BLaER1 treated with 17β-estradiol and CSF1 and Interleukin-3, amounts not matched to agents 10 nM and 100 nM (cell line): ENCODE data around the gene SLC25A15.

ENCODE experiments used
- H3K27ac ChIP-seq, 11 experiments: shearing (Covaris generic); formaldehyde crosslinking; 2 replicates each; pipeline ENCODE4 v1.8.1; 2022
- H3K27me3 ChIP-seq, 11 experiments: shearing (Covaris generic); formaldehyde crosslinking; 2 replicates each; pipeline ENCODE4 v1.8.1; 2022
- H3K36me3 ChIP-seq, 11 experiments: shearing (Covaris generic); formaldehyde crosslinking; 2 replicates each; pipeline ENCODE4 v1.8.1; 2022
- H3K4me1 ChIP-seq, 10 experiments: shearing (Covaris generic); formaldehyde crosslinking; 2 replicates each; pipeline ENCODE4 v1.8.1; 2022
- H3K4me2 ChIP-seq, 11 experiments: shearing (Covaris generic); formaldehyde crosslinking; 2 replicates each; pipeline ENCODE4 v1.8.1; 2022
- H3K4me3 ChIP-seq, 10 experiments: shearing (Covaris generic); formaldehyde crosslinking; 2 replicates each; pipeline ENCODE4 v1.8.1; 2022
- H3K9ac ChIP-seq, 11 experiments: shearing (Covaris generic); formaldehyde crosslinking; 2 replicates each; pipeline ENCODE4 v1.8.1; 2022
- H3K9me3 ChIP-seq, 11 experiments: shearing (Covaris generic); formaldehyde crosslinking; replicated peaks in 1 of 11; 2 replicates each; pipeline ENCODE4 v1.8.1; 2022
- H4K20me1 ChIP-seq, 11 experiments: shearing (Covaris generic); formaldehyde crosslinking; 2 replicates each; pipeline ENCODE4 v1.8.1; 2022
- Cebpa-rat ChIP-seq, 11 experiments: shearing (Covaris generic); IDR thresholded peaks; 2 replicates each; pipeline ENCODE4 v1.8.1; 2022

Gene SLC25A15

GRCh38 chr13:40789275-40790153 is at the start of gene SLC25A15:
TSS of gene SLC25A15 (plus strand) at chr13:40789611. CDS start at chr13:40793227, 3,616 bp downstream.
- Histone ChIP-seq H4K20me1 (peaks cover 0 to 11% (median 0%) of the 10 kb centered on the region in 11 experiments; a peak in 1 of 22 replicates), H3K36me3 (peaks cover 0 to 17% (median 14%) of the 10 kb centered on the region in 11 experiments; a peak in 20 of 22 replicates), H3K4me1 (peaks cover 13 to 59% (median 46%) of the 10 kb centered on the region in 10 experiments; a peak in 19 of 20 replicates), H3K27me3 (no peaks in the 10 kb centered on the region), H3K4me3 (peak within 1 kb of the TSS; percentile 65 to 82 (median 73)), H3K9ac (peak within 1 kb of the TSS; percentile 80 to 87 (median 85)), H3K27ac (peak within 1 kb of the TSS; percentile 54 to 86 (median 80)), H3K9me3 (no peaks in the 10 kb centered on the region), H3K4me2 (peak within 1 kb of the TSS; percentile 85 to 99 (median 96))
- no peak for TF ChIP-seq Cebpa-rat (IDR thresholded peaks at IDR 0.05)

- Histone ChIP-seq H4K20me1 (no peaks in the 10 kb centered on the region), H3K27me3 (no peaks in the 10 kb centered on the region), H3K4me2 (no peak overlapping the region), H3K4me1 (no peaks in the 10 kb centered on the region), H3K9ac (no peak overlapping the region), H3K27ac (no peak overlapping the region), H3K36me3 (peaks cover 34 to 87% (median 78%) of the 10 kb centered on the region in 11 experiments), H3K4me3 (no peak overlapping the region), H3K9me3 (no peaks in the 10 kb centered on the region)
- no peak for TF ChIP-seq Cebpa-rat (IDR thresholded peaks at IDR 0.05)
Measured at GRCh38 chr13:40749327-40749726, 40.1 kb upstream of the SLC25A15 start.

GRCh38 chr13:40755082-40755700 is 34.2 kb upstream of the SLC25A15 start:
- no peaks in the 10 kb centered on the region for H3K27me3 ChIP-seq
- no peak overlapping the region for H3K9ac ChIP-seq
- peaks cover 58 to 94% (median 87%) of the 10 kb centered on the region in 11 experiments for H3K36me3 ChIP-seq
- no peaks in the 10 kb centered on the region for H3K9me3 ChIP-seq
- no peaks in the 10 kb centered on the region; a peak in 1 of 22 replicates for H4K20me1 ChIP-seq
- no peak overlapping the region for H3K4me2 ChIP-seq
- no peak overlapping the region for H3K27ac ChIP-seq
- no peak overlapping the region for H3K4me3 ChIP-seq
- TF ChIP-seq Cebpa-rat (IDR thresholded peaks at IDR 0.05), result no peak
- H3K4me1 ChIP-seq, result no peaks in the 10 kb centered on the region

- Histone ChIP-seq H4K20me1 (no peaks in the 10 kb centered on the region; a peak in 1 of 22 replicates), H3K4me1 (no peaks in the 10 kb centered on the region), H3K36me3 (peaks cover 62 to 99% (median 92%) of the 10 kb centered on the region in 11 experiments), H3K27ac (no peak overlapping the region), H3K27me3 (no peaks in the 10 kb centered on the region), H3K4me3 (no peak overlapping the region), H3K9me3 (no peaks in the 10 kb centered on the region), H3K9ac (no peak overlapping the region), H3K4me2 (no peak overlapping the region)
- no peak for TF ChIP-seq Cebpa-rat (IDR thresholded peaks at IDR 0.05)
Measured at GRCh38 chr13:40756042-40756441, 33.4 kb upstream of the SLC25A15 start.

- peaks cover 0 to 10% (median 2%) of the 10 kb centered on the region in 11 experiments; a peak in 7 of 22 replicates for H4K20me1 ChIP-seq
- no peaks in the 10 kb centered on the region for H3K27me3 ChIP-seq
- H3K9me3 ChIP-seq, result no peaks in the 10 kb centered on the region
- H3K27ac ChIP-seq, result no peak overlapping the region
- no peak overlapping the region for H3K4me2 ChIP-seq
- TF ChIP-seq Cebpa-rat (IDR thresholded peaks at IDR 0.05), result no peak
- H3K9ac ChIP-seq, result no peak overlapping the region
- no peak overlapping the region for H3K4me3 ChIP-seq
- H3K4me1 ChIP-seq, result no peaks in the 10 kb centered on the region
- peaks cover 66 to 96% (median 81%) of the 10 kb centered on the region in 11 experiments for H3K36me3 ChIP-seq
Measured at GRCh38 chr13:40758811-40759210, 30.6 kb upstream of the SLC25A15 start.

- Histone ChIP-seq H3K27ac (no peak overlapping the region), H3K4me2 (no peak overlapping the region), H3K4me3 (no peak overlapping the region), H3K27me3 (no peaks in the 10 kb centered on the region), H3K4me1 (no peaks in the 10 kb centered on the region), H4K20me1 (peaks cover 0 to 12% (median 5%) of the 10 kb centered on the region in 11 experiments; a peak in 8 of 22 replicates), H3K9me3 (no peaks in the 10 kb centered on the region), H3K9ac (no peak overlapping the region), H3K36me3 (peaks cover 54 to 91% (median 78%) of the 10 kb centered on the region in 11 experiments)
- TF ChIP-seq Cebpa-rat (IDR thresholded peaks at IDR 0.05), result no peak
Measured at GRCh38 chr13:40762849-40763248, 26.6 kb upstream of the SLC25A15 start.

- H3K27me3 ChIP-seq, result no peaks in the 10 kb centered on the region
- no peak for TF ChIP-seq Cebpa-rat (IDR thresholded peaks at IDR 0.05)
- no peak overlapping the region for H3K27ac ChIP-seq
- no peak overlapping the region for H3K4me2 ChIP-seq
- H3K36me3 ChIP-seq, result peaks cover 38 to 72% (median 59%) of the 10 kb centered on the region in 11 experiments
- H3K9me3 ChIP-seq, result no peaks in the 10 kb centered on the region
- no peak overlapping the region for H3K9ac ChIP-seq
- H4K20me1 ChIP-seq, result peaks cover 0 to 12% (median 5%) of the 10 kb centered on the region in 11 experiments; a peak in 8 of 22 replicates
- peaks cover 2 to 5% (median 4%) of the 10 kb centered on the region in 10 experiments; a peak in 19 of 20 replicates for H3K4me1 ChIP-seq
- H3K4me3 ChIP-seq, result no peak overlapping the region
Measured at GRCh38 chr13:40764587-40765403, 24.6 kb upstream of the SLC25A15 start.

- no peak overlapping the region for H3K27ac ChIP-seq
- H3K4me2 ChIP-seq, result no peak overlapping the region
- TF ChIP-seq Cebpa-rat (IDR thresholded peaks at IDR 0.05), result no peak
- no peaks in the 10 kb centered on the region for H3K27me3 ChIP-seq
- H3K36me3 ChIP-seq, result peaks cover 30 to 64% (median 51%) of the 10 kb centered on the region in 11 experiments
- H3K9ac ChIP-seq, result no peak overlapping the region
- peaks cover 8 to 12% (median 10%) of the 10 kb centered on the region in 10 experiments for H3K4me1 ChIP-seq
- H3K4me3 ChIP-seq, result no peak overlapping the region
- no peaks in the 10 kb centered on the region for H3K9me3 ChIP-seq
- H4K20me1 ChIP-seq, result peaks cover 0 to 12% (median 5%) of the 10 kb centered on the region in 11 experiments; a peak in 8 of 22 replicates
Measured at GRCh38 chr13:40765602-40766001, 23.8 kb upstream of the SLC25A15 start.
